Heart left ventricle (tissue), 16 donors: ENCODE measurements around the gene RNF150. TPM values are rescaled to one million over a fixed set of nuclear protein-coding genes. Genes with fewer than 3 reads are reported as not detected.

Experiments
- ATAC-seq, 4 donors: fragments of 200-7000 bp; cut with Tn5 transposase; one replicate each; pipeline ENCODE4 v1.9.1; 2020 to 2022; ENCODE audit warnings: moderate library complexity in 4 of 4, mild to moderate bottlenecking in 3 of 4, moderate number of reproducible peaks in 1 of 4
- DNase-seq, 5 donors: peaks; one replicate each; pipeline ENCODE4 v3.0.0-alpha.2; 2020
- H3K27ac ChIP-seq, 12 donors: fragments of 200-600 bp; sonication (generic) in 4 of 12; one replicate each; pipeline versions ENCODE4 v1.5.0 to v1.8.0; 2016 to 2022; ENCODE audit warnings: mild to moderate bottlenecking in 2 of 12
- H3K27me3 ChIP-seq, 9 donors: fragments of 200-600 bp; sonication (generic) in 2 of 9; one replicate each; pipeline versions ENCODE4 v1.5.1 to v1.8.0; 2016 to 2022; ENCODE audit warnings: mild to moderate bottlenecking in 3 of 9
- H3K36me3 ChIP-seq, 9 donors: fragments of 200-600 bp; sonication (generic) in 2 of 9; one replicate each; pipeline versions ENCODE4 v1.5.0 to v1.8.0; 2018 to 2022; ENCODE audit warnings: mild to moderate bottlenecking in 2 of 9
- H3K4me1 ChIP-seq, 12 donors: fragments of 200-600 bp; sonication (generic) in 4 of 12; one replicate each; pipeline versions ENCODE4 v1.5.0 to v1.8.0; 2016 to 2022; ENCODE audit warnings: mild to moderate bottlenecking in 3 of 12
- H3K4me3 ChIP-seq, 12 donors: fragments of 200-600 bp; sonication (generic) in 4 of 12; one replicate each; pipeline versions ENCODE4 v1.5.0 to v1.8.0; 2017 to 2022; ENCODE audit warnings: mild to moderate bottlenecking in 9 of 12, moderate library complexity in 4 of 12
- H3K9me3 ChIP-seq, 12 donors: fragments of 200-600 bp; sonication (generic) in 4 of 12; one replicate each; pipeline versions ENCODE4 v1.5.0 to v1.8.0; 2016 to 2022; ENCODE audit warnings: mild to moderate bottlenecking in 1 of 12
- POLR2A ChIP-seq, 2 donors: fragments of 450-650 bp; IDR thresholded peaks; one replicate each; pipeline ENCODE4 v1.6.1; 2017; ENCODE audit warnings: antibody characterized with exemption in 2 of 2, mild to moderate bottlenecking in 2 of 2, moderate library complexity in 2 of 2
- WGBS, 4 donors: extraction: QIAGEN DNeasy Blood & Tissue Kit in 2 of 4; methylation state at CpG; one replicate each; pipeline versions ENCODE4 v1.1.5 to v1.1.7; 2013 to 2018; 5-methylcytosine and 5-hydroxymethylcytosine counted together
- intact Hi-C, 10 donors: fragments of 100-400 bp; cut with DNase I; formaldehyde crosslinking; loops; one replicate each; pipeline versions ENCODE4 v1.11.1 to v1.14.2; 2022
- polyA plus RNA-seq, 2 donors: library from polyadenylated mRNA; stranded (reverse); fragments of 200-250 nt; gene quantifications; one replicate each; pipeline ENCODE4 v1.2.3, GENCODE V29; 2013
- total RNA-seq, 9 donors: library from RNA; depleted of rRNA in 2 of 9; stranded (reverse); fragments of >200 nt in 2 of 9; fragmentation: NEBNext Ultra II Directional in 3 of 9; extraction: Animal tissue kit (Norgen Biotek cat#: 25700) in 3 of 9; gene quantifications; one replicate each; pipeline versions ENCODE4 v1.1.0 to v1.2.4, GENCODE V29; 2016 to 2023
- TF ChIP-seq, protein P1 (sequence below), 12 donors: fragments of 200-600 bp; sonication (generic) in 4 of 12; IDR thresholded peaks; one replicate each; pipeline versions ENCODE4 v1.5.0 to v1.8.0; 2018 to 2022; ENCODE audit warnings: antibody characterized with exemption in 12 of 12, mild to moderate bottlenecking in 5 of 12
- donor health status: ischemic (EF 13 %, LVEDD 7.1; RV severe dilation, severe dysfunction).
- donor health status: healthy with polysubstance abuse.
- donor health status: DM: no; HTN: yes; CAD: no.
- donor health status: DM: no; HTN: no; CAD: no.
- donor health status: ischemic (EF 25% LVEDD 6.9; RV normal size, moderate dysfunction).
- donor health status: ischemic (EF 25% LVEDD 5.7; RV mildly dilated, moderate dysfunction).
- donor health status: healthy.
- donor health status: DM: yes; HTN: yes; CAD: no.
- donor health status: ischemic (EF 35%, LVEDD 5.7; RV mildly dilated, moderate dysfunction).
- donor health status: nonischemic (EF 11% LVEDD 7.7; RV severe dilation, severe dysfunction).
- donor health status: DM: yes; HTN: yes; CAD: no.
- donor health status: PGD.
- donor health status: ischemic (EF 29% LVEDD 5.4; RV normal size, mild dysfunction).
- donor health status: nonischemic (EF 23%, LVEDD 6.1; RV moderate dilation, normal function).

Gene RNF150
- total and polyA plus RNA-seq, 11 donors = 11.9 to 146 (median 72.5) TPM

GRCh38 chr4:141080668-141081067 is 52.6 kb downstream of the RNF150 start:
- no peak for ATAC-seq
- Histone ChIP-seq H3K4me3 (no peak overlapping the region), H3K9me3 (no peaks in the 10 kb centered on the region), H3K27ac (peak overlapping the region in 2 of 12 donors; percentile 20 to 44), H3K4me1 (peaks cover 0 to 69% (median 19%) of the 10 kb centered on the region in 12 donors), H3K36me3 (no peaks in the 10 kb centered on the region), H3K27me3 (no peaks in the 10 kb centered on the region)
- WGBS, 4 donors = 42 to 66% (median 63%) methylated on average over 8 of the region's 8 CpGs
- TF ChIP-seq, protein P1, sequence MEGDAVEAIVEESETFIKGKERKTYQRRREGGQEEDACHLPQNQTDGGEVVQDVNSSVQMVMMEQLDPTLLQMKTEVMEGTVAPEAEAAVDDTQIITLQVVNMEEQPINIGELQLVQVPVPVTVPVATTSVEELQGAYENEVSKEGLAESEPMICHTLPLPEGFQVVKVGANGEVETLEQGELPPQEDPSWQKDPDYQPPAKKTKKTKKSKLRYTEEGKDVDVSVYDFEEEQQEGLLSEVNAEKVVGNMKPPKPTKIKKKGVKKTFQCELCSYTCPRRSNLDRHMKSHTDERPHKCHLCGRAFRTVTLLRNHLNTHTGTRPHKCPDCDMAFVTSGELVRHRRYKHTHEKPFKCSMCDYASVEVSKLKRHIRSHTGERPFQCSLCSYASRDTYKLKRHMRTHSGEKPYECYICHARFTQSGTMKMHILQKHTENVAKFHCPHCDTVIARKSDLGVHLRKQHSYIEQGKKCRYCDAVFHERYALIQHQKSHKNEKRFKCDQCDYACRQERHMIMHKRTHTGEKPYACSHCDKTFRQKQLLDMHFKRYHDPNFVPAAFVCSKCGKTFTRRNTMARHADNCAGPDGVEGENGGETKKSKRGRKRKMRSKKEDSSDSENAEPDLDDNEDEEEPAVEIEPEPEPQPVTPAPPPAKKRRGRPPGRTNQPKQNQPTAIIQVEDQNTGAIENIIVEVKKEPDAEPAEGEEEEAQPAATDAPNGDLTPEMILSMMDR (IDR thresholded peaks at IDR 0.05) = no peak
- no peak for TF ChIP-seq POLR2A (IDR thresholded peaks at IDR 0.05)
- intact Hi-C loops = no loop called here
- DNase-seq = no peak

DNA sequence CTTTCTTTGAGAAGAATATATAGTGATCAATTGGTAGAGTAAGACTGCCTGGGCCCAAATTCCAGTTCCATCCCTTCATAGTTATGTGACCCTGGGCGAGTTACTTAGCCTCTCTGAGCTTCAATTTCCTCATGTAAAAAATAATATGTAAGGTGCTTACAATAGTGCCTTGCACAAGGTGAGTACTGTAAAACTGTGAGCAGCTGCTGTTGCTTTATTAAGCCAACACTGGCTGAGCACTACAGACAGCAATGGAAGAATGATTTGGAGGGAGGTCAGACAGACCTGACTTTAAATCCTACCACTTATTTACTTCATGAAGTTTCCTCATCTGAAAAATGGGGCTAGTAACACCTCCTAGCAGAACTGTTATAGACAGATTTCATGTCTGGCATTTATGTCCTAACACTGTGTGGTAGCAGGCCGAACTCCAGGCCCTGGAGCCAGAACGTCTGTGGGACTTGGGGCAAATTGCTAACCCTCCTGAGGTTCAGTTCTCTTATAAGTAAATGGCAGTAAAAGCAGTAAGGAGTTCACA is 53.8 kb downstream of the RNF150 start:
- peaks cover 0 to 69% (median 19%) of the 10 kb centered on the region in 12 donors for H3K4me1 ChIP-seq
- no peak for DNase-seq
- ATAC-seq = peak in 3 of 4 donors; percentile 5 to 16 (median 9)
- H3K27ac ChIP-seq = peak overlapping the region in 7 of 12 donors; percentile 20 to 44 (median 34)
- H3K4me3 ChIP-seq = no peak overlapping the region
- no peaks in the 10 kb centered on the region for H3K27me3 ChIP-seq
- WGBS, 4 donors = 56 to 77% (median 59%) methylated on average over 3 of the region's 3 CpGs
- intact Hi-C loops = no loop called here
- TF ChIP-seq, protein P1 (IDR thresholded peaks at IDR 0.05) = no peak
- no peak for TF ChIP-seq POLR2A (IDR thresholded peaks at IDR 0.05)
- H3K9me3 ChIP-seq = no peaks in the 10 kb centered on the region
- H3K36me3 ChIP-seq = no peaks in the 10 kb centered on the region

GRCh38 chr4:141078871-141079270 is 54.4 kb downstream of the RNF150 start:
- ATAC-seq = no peak
- no peak overlapping the region for H3K4me3 ChIP-seq
- no peaks in the 10 kb centered on the region for H3K27me3 ChIP-seq
- TF ChIP-seq, protein P1 (IDR thresholded peaks at IDR 0.05) = no peak
- TF ChIP-seq POLR2A (IDR thresholded peaks at IDR 0.05) = no peak
- H3K36me3 ChIP-seq = no peaks in the 10 kb centered on the region
- H3K9me3 ChIP-seq = no peaks in the 10 kb centered on the region
- peak overlapping the region in 5 of 12 donors; percentile 26 to 44 (median 38) for H3K27ac ChIP-seq
- peaks cover 0 to 68% (median 18%) of the 10 kb centered on the region in 12 donors for H3K4me1 ChIP-seq
- DNase-seq = no peak
- intact Hi-C loops = no loop called here

- H3K27me3 ChIP-seq = no peaks in the 10 kb centered on the region
- 33 to 41% (median 36%) methylated on average over 1 of the region's 1 CpG for WGBS, 4 donors
- intact Hi-C loops = no loop called here
- peaks cover 0 to 67% (median 18%) of the 10 kb centered on the region in 12 donors for H3K4me1 ChIP-seq
- H3K4me3 ChIP-seq = no peak overlapping the region
- DNase-seq = peak in 4 of 5 donors; percentile 14 to 46 (median 36)
- no peaks in the 10 kb centered on the region for H3K36me3 ChIP-seq
- no peak for ATAC-seq
- no peaks in the 10 kb centered on the region for H3K9me3 ChIP-seq
- TF ChIP-seq, protein P1 (IDR thresholded peaks at IDR 0.05) = no peak
- TF ChIP-seq POLR2A (IDR thresholded peaks at IDR 0.05) = no peak
- peak overlapping the region in 5 of 12 donors; percentile 20 to 45 (median 31) for H3K27ac ChIP-seq
Observed at GRCh38 chr4:141077611-141078225, 55.6 kb downstream of the RNF150 start.
